SKM-1 treated with dmso at 0.1 percent for 144 hours (cell line): ENCODE measurements around the gene CCR5.
"Not testable (repeated sequence)": the region's sequence is repeated elsewhere in the genome, so short reads cannot be mapped to it uniquely, and the experiment has no call there.

ENCODE experiments used
- DNase-seq: peaks from one replicate; lab custom pipeline; 2025; ENCODE audit not compliant: unreplicated experiment; lab: John Stamatoyannopoulos, UW

Gene CCR5

GRCh38 chr3:46370839-46371518 is at the start of gene CCR5:
Gene CCR5 (plus strand): TSS chr3:46370946. CDS start chr3:46372903, 1,957 bp downstream.
- peak; percentile 10 for DNase-seq

- peak; percentile 88 for DNase-seq
These were observed 49.2 kb upstream of the CCR5 start for GRCh38 chr3:46321461-46322104.

DNA sequence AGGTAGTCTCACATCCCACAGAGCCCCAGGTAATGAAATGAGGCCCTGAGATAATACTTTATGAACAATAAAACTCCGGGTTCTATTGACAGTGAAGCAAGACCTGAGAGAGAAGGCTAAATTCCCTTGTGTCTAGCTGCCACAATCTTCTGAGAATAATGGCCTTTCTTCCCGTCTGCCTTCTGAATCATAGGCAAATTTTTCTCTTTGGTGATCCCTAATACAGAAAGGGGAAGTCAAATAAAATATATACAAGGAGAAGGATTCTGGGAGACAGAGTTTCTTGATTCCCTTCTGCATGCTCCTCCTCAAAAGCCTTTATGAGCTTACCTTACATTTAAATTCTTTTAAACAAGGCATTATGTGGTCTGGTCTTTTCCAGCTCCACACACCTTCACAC is 46.7 kb upstream of the CCR5 start:
- no peak for DNase-seq

DNA sequence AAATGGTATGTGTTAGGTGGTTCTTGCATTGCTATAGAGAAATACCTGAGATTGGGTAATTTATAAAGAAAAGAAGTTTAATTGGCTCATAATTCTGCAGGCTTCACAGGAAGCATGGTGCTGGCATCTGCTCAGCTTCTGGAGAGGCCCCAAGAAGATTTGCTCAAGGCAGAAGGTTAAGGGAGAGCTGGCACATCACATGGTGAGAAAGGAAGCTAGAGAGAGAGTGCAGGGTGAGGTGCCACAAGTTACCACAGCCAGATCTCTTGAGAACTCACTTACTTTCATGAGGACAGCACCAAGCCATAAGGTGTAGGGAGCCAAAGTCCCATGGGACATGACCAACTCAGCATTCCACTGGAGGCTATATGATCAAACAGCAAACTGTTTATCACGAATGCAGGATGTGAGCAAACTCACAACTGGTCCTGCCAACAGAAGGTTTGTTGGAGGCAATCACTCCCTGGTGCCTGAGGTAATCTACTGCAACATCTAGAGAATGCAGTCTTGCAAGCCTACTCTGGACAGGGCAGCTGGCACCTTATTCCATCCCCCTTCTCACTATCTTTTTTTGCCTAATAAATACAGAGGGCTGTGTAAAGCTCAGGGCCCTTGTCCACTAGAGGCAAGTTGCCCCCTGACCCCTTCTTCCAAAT is 45.0 kb upstream of the CCR5 start:
- DNase-seq: no peak

GRCh38 chr3:46330676-46331075 is 40.1 kb upstream of the CCR5 start:
- not testable (repeated sequence) for DNase-seq

- DNase-seq: no peak
These were observed 35.8 kb upstream of the CCR5 start for GRCh38 chr3:46334741-46335478.

DNA sequence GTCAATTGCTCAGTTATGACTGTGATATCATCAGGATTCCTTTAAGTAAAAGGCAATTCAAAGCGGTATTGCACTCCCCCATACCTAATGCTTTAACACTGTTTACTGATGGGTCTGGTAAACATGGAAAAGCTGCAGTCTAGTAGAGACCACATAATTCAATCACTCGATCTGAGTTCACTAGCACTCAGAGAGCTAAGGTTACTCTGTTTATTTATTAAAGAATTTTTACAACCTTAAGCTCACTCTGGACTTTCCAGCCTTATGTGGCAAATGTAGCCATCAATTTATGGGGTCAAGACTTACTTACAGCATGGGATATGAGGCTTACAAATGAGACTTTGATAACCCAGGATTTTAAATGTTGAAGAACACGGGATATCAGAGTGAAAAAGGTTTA is 35.2 kb upstream of the CCR5 start:
- no peak for DNase-seq

DNA sequence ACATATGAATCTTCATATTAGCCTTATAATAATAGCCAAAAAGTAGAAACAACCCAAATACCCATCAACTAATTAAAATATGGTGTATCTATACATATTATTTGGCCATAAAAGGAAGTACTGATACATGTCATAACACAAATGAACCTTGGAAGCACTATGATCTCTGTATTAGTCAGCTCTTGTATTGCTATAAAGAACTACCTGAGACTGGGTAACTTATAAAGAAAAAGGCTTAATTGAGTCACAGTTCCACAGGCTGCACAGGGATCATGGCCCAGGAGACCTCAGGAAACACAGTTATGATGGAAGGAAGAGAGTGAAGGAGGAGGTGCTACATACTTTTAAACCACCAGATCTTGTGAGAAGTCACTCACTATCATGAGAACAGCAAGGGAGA is 32.8 kb upstream of the CCR5 start:
- DNase-seq: no peak

- DNase-seq: no peak
These were observed 31.9 kb upstream of the CCR5 start for GRCh38 chr3:46338840-46339239.

DNA sequence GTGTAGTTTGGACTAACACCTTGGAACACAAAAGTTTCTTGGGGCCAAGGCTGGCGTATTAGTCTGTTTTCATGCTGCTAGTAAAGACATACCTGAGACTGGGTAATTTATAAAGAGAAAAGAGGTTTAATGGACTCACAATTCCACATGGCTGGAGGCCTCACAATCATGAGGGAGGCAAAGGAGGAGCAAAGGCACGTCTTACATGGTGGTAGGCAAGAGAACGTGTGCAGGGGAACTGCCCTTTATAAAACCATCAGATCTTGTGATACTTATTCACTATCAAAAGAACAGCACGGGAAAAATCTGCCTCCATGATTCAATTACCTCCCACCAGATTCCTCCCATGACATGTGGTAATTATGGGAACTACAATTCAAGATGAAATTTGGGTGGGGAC is 26.3 kb upstream of the CCR5 start:
- no peak for DNase-seq

DNA sequence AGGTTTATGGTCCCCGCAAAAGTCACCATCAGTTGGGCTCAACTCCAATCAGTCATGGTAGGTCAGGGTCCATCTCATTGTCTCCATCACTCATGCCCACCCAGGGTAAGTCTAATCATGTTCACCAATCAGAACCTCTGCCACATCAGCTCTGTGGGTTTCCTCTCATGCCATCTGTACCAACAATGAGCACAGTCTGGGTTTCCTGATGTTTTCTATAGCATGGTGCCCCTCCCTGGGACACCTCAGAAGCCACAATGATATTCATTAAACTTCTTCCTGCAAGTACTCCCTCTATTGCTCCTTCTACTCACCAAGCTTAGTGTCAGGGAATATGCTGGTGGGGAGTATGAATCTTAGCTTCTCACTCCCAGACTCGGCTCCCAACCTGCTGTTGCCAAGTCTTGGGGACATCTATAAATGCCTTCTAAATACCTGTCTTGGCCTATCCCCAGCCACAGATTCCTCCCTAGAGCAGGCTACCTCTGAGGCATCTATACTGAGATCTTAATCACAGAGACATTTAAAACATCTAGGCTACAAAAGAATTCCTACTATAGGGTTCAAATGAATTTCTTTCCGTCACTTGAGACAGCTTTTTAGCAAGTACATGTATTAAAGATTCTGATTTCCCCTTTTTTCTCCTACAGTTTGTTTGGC is 21.8 kb upstream of the CCR5 start:
- no peak for DNase-seq

DNA sequence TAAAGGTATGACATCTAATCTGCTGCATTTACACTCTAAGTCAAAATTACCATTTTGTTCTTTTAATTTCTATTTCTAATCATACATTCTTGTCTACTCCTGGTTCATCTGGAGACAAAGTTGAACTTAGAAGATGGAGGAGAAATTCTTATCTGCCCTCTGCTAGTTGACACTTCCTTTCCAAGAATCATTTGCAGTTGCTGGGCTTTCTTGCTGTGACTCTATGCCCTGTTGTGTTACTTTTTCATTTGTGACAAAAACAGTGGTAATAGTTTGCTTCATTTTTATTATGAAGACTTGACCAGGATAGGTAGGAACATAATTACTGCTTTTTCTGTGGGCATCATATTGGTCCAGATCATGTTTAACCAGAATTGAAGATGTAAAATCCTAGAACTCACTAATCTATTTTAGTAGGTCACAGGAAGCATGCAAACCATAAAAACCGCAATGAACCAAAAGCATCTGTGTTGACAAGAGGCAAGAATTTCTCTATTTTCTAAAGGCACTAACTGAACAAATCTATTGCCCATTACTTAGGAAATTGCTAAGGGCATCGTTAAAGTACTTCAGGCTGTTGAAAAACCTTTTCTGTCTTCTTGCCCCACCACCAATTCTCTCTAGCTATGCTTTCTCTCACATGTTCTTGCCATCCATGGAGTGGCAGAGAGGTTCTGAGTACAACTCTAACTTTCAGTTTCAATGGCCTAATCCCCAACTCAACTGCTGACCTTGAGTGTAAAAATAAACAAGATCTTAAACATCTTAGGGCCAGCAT is 21.1 kb upstream of the CCR5 start:
- DNase-seq: peak; percentile 40

DNA sequence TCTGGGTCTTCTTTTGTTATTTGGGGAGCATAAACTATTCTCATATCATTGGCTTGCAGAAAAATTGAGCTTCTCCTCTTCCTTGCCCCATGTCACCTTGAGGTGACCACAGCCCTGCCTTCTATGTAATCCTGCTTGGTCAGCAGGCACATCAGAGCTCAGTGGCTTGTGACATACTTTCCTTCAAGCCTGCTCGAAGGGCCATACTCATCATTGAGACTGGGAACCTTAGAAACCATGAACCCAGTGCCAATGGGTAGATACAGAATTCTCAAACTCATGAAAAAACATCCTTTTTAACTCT is 20.5 kb upstream of the CCR5 start:
- peak; percentile 48 for DNase-seq

GRCh38 chr3:46351646-46352045 is 19.1 kb upstream of the CCR5 start:
- DNase-seq: no peak

DNA sequence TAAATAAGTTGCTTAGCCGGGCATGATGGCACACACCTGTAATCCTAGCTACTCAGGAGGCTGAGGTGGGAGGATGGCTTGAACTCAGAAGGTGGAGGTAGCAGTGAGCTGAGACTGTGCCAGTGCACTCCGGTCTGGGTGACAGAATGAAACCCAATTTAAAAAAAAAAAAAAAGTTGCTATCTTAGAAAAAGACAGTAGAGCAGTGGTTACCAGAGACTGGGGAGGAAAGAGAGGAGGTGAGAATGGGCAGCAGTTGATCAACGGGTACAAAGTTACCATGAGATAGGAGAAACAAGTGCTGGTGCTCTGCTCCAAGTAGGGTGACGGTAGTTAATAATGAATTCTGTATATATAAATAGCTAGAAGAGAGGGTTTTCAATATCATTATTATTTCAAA is 17.7 kb upstream of the CCR5 start:
- DNase-seq: no peak

DNA sequence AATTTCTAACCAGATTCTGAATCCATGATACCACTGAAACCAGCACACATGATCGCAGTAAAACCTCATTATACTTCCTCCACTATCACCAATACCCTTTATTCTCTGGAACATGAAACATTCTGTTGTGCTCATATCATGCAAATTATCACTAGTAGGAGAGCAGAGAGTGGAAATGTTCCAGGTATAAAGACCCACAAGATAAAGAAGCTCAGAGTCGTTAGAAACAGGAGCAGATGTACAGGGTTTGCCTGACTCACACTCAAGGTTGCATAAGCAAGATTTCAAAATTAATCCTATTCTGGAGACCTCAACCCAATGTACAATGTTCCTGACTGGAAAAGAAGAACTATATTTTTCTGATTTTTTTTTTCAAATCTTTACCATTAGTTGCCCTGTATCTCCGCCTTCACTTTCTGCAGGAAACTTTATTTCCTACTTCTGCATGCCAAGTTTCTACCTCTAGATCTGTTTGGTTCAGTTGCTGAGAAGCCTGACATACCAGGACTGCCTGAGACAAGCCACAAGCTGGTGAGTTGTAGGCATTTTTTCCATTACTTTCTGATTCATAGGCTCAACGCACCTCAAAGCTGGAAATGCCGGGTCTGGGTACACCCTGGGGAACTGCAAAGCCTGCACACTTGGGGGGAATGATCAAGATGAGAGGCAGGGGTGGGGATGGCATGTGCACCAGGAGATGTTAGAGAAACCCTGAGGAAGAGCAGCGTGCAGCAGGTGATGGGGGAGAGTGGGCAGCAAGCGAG is 16.9 kb upstream of the CCR5 start, which contains the start of gene CCR2:
CCR2 (plus strand) TSS at position 465 of the 764 bp plus-strand sequence. CDS start 3,417 bp downstream, outside the sequence.
- peak; percentile 64 for DNase-seq

- no peak for DNase-seq
These were observed 16.3 kb upstream of the CCR5 start for GRCh38 chr3:46354478-46354877.

- DNase-seq: no peak
These were observed 15.8 kb upstream of the CCR5 start for GRCh38 chr3:46354984-46355383.

DNA sequence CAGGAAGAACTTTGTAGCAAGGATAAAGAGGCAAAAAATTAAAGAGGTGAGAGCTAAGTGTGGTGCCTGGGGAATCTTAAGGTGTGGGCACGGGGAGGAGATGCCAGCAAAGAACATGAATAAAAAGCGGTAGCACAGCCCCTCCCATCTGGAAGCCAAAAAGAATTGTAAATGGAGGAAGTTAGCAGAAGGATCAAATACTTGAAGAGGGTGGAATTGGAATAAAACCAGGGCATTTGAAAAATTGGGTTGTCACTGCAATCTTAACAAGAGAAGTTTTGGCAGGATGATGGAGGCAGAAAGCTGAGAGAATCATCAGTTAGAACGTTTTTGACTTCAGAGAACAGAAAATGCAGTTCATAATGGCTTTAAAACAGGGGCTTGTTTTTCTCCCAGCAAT is 14.5 kb upstream of the CCR5 start:
- DNase-seq: no peak

DNA sequence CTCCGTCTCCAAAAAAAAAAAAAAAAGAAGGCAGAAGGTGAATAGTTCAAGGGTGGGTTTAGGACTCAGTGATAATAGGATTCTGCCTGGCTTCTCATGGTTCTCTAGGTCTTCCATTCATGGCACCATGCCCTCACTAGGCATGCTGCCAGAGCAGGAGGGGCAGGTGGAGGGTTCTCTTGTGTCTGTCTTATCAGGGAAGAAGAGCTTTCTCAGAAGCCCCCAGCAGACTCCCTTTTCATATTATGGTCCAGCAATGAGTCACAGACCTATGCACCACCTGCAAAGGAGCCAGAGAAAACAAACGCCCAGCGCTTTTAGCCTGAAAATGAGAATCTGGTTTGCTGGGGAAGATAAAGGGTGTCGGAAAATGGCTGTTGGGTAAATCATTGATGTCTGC is 13.8 kb upstream of the CCR5 start:
- no peak for DNase-seq
